ENCODE measurements around the gene CDX1.

Gene CDX1

DNA sequence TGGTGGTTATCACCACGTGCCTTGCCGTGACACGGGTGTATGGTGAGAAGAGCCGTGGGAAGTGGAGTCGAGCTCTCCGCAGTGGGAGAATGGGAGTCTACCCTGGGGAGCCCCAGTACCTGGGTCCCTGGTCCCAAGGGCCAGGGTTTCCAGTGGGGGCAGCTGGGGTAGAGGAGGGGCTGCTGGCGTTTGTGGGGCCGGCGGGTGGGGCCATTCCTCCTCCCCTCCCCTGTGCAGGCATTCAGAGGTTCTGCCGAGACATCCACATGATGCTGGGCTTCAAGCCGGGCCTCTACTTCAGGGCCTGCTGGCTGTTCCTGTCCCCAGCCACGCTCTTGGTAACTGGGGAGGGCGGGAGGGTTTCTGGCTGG is 38.0 kb downstream of the CDX1 start:
- H3K4me2 ChIP-seq (ENCODE audit: low read length), result no peak overlapping the region

DNA sequence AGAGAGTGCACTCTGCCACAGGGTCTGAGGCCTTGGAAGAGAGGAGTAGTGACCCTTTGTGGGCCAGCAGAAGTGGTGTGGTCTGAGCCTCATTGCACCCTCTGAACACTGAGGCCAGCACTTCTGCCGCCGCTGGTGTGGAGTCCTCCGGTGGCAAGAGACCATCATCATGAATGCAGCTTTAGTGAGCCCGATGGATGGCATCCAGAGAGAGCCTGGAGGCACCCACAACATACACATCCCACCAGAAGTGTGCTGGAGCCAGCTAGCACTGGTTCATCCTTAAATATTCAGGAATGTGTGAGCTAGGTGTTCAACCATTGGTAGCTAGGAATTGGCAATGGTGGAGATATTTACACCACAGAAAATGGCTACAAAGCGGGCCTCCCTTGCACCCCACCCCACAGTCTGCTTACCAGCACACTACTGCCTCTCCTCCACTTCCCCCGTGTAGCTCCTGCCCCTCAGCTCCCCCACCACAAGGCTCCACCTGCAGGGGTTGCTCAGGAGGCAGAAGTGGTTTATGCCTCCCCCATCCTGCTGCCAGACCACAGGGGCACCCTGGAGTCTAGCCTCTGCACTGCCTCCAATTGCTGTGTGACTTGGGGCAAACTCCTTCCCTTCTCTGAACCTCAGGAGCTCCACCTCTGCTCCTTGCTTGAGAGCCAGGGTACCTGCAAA is 39.7 kb downstream of the CDX1 start:
- Histone ChIP-seq H3K9ac (ENCODE audit: low read length) (no peak overlapping the region), H3K36me3 (ENCODE audit: insufficient read depth, low read length) (no peaks in the 10 kb centered on the region), H3K79me2 (ENCODE audit: insufficient read depth, low read length) (no peaks in the 10 kb centered on the region), H3K4me1 (ENCODE audit: insufficient read depth, low read length, severe bottlenecking) (no peaks in the 10 kb centered on the region), H3K4me2 (ENCODE audit: low read length) (no peak overlapping the region), H4K20me1 (ENCODE audit: insufficient read depth, low read length) (no peaks in the 10 kb centered on the region), H3K9me3 (ENCODE audit: low read length) (no peaks in the 10 kb centered on the region), H2AFZ (ENCODE audit: low read length) (no peak overlapping the region), H3K9me2 (ENCODE audit: low read depth, low read length) (no peaks in the 10 kb centered on the region), H3K27me3 (ENCODE audit: insufficient read depth, low read length) (no peaks in the 10 kb centered on the region; the same call in 1 of the 2 replicates), H3K27ac (ENCODE audit: low read depth, low read length, poor library complexity, severe bottlenecking) (no peak overlapping the region), H3F3A (ENCODE audit: insufficient read depth, low read length) (no peaks in the 10 kb centered on the region), H3K4me3 (ENCODE audit: low read depth, low read length, poor library complexity, severe bottlenecking) (no peak overlapping the region)
- TF ChIP-seq, protein P1, sequence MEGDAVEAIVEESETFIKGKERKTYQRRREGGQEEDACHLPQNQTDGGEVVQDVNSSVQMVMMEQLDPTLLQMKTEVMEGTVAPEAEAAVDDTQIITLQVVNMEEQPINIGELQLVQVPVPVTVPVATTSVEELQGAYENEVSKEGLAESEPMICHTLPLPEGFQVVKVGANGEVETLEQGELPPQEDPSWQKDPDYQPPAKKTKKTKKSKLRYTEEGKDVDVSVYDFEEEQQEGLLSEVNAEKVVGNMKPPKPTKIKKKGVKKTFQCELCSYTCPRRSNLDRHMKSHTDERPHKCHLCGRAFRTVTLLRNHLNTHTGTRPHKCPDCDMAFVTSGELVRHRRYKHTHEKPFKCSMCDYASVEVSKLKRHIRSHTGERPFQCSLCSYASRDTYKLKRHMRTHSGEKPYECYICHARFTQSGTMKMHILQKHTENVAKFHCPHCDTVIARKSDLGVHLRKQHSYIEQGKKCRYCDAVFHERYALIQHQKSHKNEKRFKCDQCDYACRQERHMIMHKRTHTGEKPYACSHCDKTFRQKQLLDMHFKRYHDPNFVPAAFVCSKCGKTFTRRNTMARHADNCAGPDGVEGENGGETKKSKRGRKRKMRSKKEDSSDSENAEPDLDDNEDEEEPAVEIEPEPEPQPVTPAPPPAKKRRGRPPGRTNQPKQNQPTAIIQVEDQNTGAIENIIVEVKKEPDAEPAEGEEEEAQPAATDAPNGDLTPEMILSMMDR (IDR thresholded peaks at IDR 0.05; ENCODE audit: low read length), result no peak
- no peak for TF ChIP-seq EZH2 (IDR thresholded peaks at IDR 0.05; ENCODE audit: borderline replicate concordance, low read length)

More for the DNA sequence above, 38.0 kb downstream of the CDX1 start:
- Histone ChIP-seq H3K9me3 (ENCODE audit: low read length) (no peaks in the 10 kb centered on the region), H4K20me1 (ENCODE audit: insufficient read depth, low read length) (no peaks in the 10 kb centered on the region), H2AFZ (ENCODE audit: low read length) (no peak overlapping the region), H3K27ac (ENCODE audit: low read depth, low read length, poor library complexity, severe bottlenecking) (no peak overlapping the region), H3K4me1 (ENCODE audit: insufficient read depth, low read length, severe bottlenecking) (no peaks in the 10 kb centered on the region), H3K79me2 (ENCODE audit: insufficient read depth, low read length) (no peaks in the 10 kb centered on the region), H3K36me3 (ENCODE audit: insufficient read depth, low read length) (no peaks in the 10 kb centered on the region), H3K9ac (ENCODE audit: low read length) (no peak overlapping the region), H3K27me3 (ENCODE audit: insufficient read depth, low read length) (no peaks in the 10 kb centered on the region), H3K9me2 (ENCODE audit: low read depth, low read length) (no peaks in the 10 kb centered on the region), H3K4me3 (ENCODE audit: low read depth, low read length, poor library complexity, severe bottlenecking) (no peak overlapping the region), H3F3A (ENCODE audit: insufficient read depth, low read length) (no peaks in the 10 kb centered on the region)
- TF ChIP-seq, protein P1 (IDR thresholded peaks at IDR 0.05; ENCODE audit: low read length), result no peak
- no peak for TF ChIP-seq EZH2 (IDR thresholded peaks at IDR 0.05; ENCODE audit: borderline replicate concordance, low read length)

DNA sequence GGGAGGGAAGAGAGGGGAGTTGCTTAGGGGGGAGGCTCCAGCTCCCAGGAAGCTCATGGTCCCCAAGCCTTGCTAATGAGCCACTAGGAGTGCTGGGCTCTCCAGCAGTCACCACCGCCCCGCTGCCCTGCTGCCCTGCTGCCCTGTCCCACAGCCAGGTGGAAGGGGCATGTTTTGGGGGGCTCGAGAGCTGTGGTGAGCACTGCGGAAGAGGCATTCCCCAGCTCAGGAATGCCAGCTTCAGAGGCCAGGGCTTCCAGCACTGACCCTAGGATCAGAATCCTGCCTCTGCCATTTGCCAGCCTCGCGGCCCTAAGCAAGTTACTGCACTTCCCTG is 40.2 kb downstream of the CDX1 start:
- no peak overlapping the region for H3K9ac ChIP-seq (ENCODE audit: low read length)
- no peak for TF ChIP-seq EZH2 (IDR thresholded peaks at IDR 0.05; ENCODE audit: borderline replicate concordance, low read length)
- H3K4me1 ChIP-seq (ENCODE audit: insufficient read depth, low read length, severe bottlenecking), result no peaks in the 10 kb centered on the region
- H3K9me2 ChIP-seq (ENCODE audit: low read depth, low read length), result no peaks in the 10 kb centered on the region
- H3K4me3 ChIP-seq (ENCODE audit: low read depth, low read length, poor library complexity, severe bottlenecking), result no peak overlapping the region
- H3K9me3 ChIP-seq (ENCODE audit: low read length), result no peaks in the 10 kb centered on the region
- no peaks in the 10 kb centered on the region for H3K79me2 ChIP-seq (ENCODE audit: insufficient read depth, low read length)
- no peaks in the 10 kb centered on the region for H3K36me3 ChIP-seq (ENCODE audit: insufficient read depth, low read length)
- H3K27me3 ChIP-seq (ENCODE audit: insufficient read depth, low read length), result no peaks in the 10 kb centered on the region; the same call in 1 of the 2 replicates
- no peak overlapping the region for H3K4me2 ChIP-seq (ENCODE audit: low read length)
- no peaks in the 10 kb centered on the region for H3F3A ChIP-seq (ENCODE audit: insufficient read depth, low read length)
- H4K20me1 ChIP-seq (ENCODE audit: insufficient read depth, low read length), result no peaks in the 10 kb centered on the region
- no peak overlapping the region for H2AFZ ChIP-seq (ENCODE audit: low read length)
- no peak overlapping the region for H3K27ac ChIP-seq (ENCODE audit: low read depth, low read length, poor library complexity, severe bottlenecking)

All from OCI-LY1 (cell line).